Tibial artery (tissue), 4 donors: ENCODE data around the gene TICAM2.

ENCODE experiments used
- DNase-seq, 2 donors: peaks; one replicate each; pipeline ENCODE4 v3.0.0-alpha.2; 2019
- H3K27ac ChIP-seq, 2 donors: fragments of 200-600 bp; sonication (generic) in 1 of 2; 1 replicate in 1 of 2; 2 replicates in 1 of 2; pipeline ENCODE4 v1.5.1; 2018 to 2019; ENCODE audit warnings: mild to moderate bottlenecking in 1 of 2
- H3K27me3 ChIP-seq, 2 donors: fragments of 200-600 bp; sonication (generic) in 1 of 2; one replicate each; pipeline versions ENCODE4 v1.5.1 to v1.6.0; 2016 to 2019
- H3K36me3 ChIP-seq, 3 donors: fragments of 200-600 bp; sonication (generic) in 2 of 3; one replicate each; pipeline ENCODE4 v1.5.1; 2016 to 2019; ENCODE audit warnings: mild to moderate bottlenecking in 2 of 3
- H3K4me1 ChIP-seq, 4 donors: fragments of 200-600 bp; sonication (generic) in 2 of 4; 1 replicate in 3 of 4; 2 replicates in 1 of 4; pipeline ENCODE4 v1.5.1; 2016 to 2019
- H3K4me3 ChIP-seq, 2 donors: fragments of 200-600 bp; sonication (generic) in 1 of 2; 1 replicate in 1 of 2; 2 replicates in 1 of 2; pipeline ENCODE4 v1.5.1; 2018 to 2019; ENCODE audit warnings: mild to moderate bottlenecking in 2 of 2
- H3K9me3 ChIP-seq, 3 donors: fragments of 200-600 bp; sonication (generic) in 1 of 3; one replicate each; pipeline ENCODE4 v1.5.1; 2016 to 2019
- CTCF ChIP-seq, 2 experiments: fragments of 200-600 bp in 1 of 2; fragments of 450-650 bp in 1 of 2; IDR thresholded peaks; one replicate each; pipeline ENCODE4 v1.5.1; 2017 to 2019; ENCODE audit warnings: antibody characterized with exemption in 2 of 2, mild to moderate bottlenecking in 1 of 2, moderate library complexity in 1 of 2
- intact Hi-C: fragments of 100-400 bp; cut with DNase I; formaldehyde crosslinking; loops from one replicate; pipeline ENCODE4 v1.15.0; 2023; ENCODE audit warnings: low total_unique reads

TICAM2 gene

GRCh38 chr5:115578657-115579056 lies 23.6 kb downstream of the TICAM2 start:
- intact Hi-C loops, result no loop called here

DNA sequence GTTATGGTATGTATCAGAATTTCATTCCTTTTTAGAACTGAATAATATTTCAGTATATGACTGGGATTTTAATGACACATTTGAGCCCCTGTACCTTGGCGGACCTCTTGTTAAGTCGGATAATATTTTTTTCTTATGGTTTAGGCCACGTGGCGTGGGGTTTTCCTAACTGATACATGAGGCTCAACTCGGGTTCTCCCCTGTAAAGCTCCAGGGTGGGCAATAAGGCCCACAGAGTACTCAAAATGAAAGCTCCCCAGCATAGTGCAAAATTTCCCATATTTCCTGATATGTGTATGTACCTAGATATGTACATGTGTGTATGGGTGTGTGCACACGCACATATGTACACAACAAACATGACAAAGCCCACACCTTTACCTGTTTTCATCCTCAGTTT lies 24.5 kb downstream of the TICAM2 start:
- no peak for DNase-seq
- Histone ChIP-seq H3K27ac (no peak overlapping the region), H3K4me1 (no peaks in the 10 kb centered on the region), H3K4me3 (no peak overlapping the region), H3K36me3 (peaks cover 0 to 4% (median 4%) of the 10 kb centered on the region in 3 donors), H3K27me3 (no peaks in the 10 kb centered on the region), H3K9me3 (no peaks in the 10 kb centered on the region)
- intact Hi-C loops, result no loop called here
- TF ChIP-seq CTCF (IDR thresholded peaks at IDR 0.05), result no peak

More at GRCh38 chr5:115578657-115579056, 23.6 kb downstream of the TICAM2 start:
- H3K27ac ChIP-seq, result no peak overlapping the region
- H3K4me3 ChIP-seq, result no peak overlapping the region
- no peaks in the 10 kb centered on the region for H3K9me3 ChIP-seq
- TF ChIP-seq CTCF (IDR thresholded peaks at IDR 0.05), result no peak
- no peaks in the 10 kb centered on the region for H3K4me1 ChIP-seq
- H3K27me3 ChIP-seq, result no peaks in the 10 kb centered on the region
- no peak for DNase-seq
- peaks cover 0 to 4% (median 4%) of the 10 kb centered on the region in 3 donors for H3K36me3 ChIP-seq

- H3K27me3 ChIP-seq, result no peaks in the 10 kb centered on the region
- intact Hi-C loops, result no loop called here
- peaks cover 0 to 4% (median 4%) of the 10 kb centered on the region in 3 donors for H3K36me3 ChIP-seq
- H3K27ac ChIP-seq, result no peak overlapping the region
- H3K4me1 ChIP-seq, result no peaks in the 10 kb centered on the region
- DNase-seq, result no peak
- no peak for TF ChIP-seq CTCF (IDR thresholded peaks at IDR 0.05)
- H3K9me3 ChIP-seq, result no peaks in the 10 kb centered on the region
- H3K4me3 ChIP-seq, result no peak overlapping the region
Observed at GRCh38 chr5:115577329-115577728, 24.9 kb downstream of the TICAM2 start.

- intact Hi-C loops, result no loop called here
Observed at GRCh38 chr5:115575167-115576070, 26.9 kb downstream of the TICAM2 start.

DNA sequence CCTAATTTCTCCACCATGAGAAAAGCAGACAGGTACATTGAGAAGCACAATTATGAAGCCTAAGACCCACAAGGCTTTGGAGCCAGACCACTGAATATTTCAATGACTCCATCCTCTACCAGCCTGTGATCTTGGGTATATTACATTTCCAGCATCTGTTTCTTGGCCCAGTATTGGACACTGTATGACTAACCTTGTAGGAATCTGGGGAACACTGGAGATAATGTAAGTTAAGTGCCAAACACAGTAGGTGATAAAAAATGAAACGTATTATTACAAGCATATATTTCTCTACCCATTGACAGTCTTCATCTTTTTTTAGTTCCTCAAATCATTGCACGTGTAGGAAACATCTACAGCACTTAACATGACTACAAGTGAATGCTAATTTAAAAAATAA lies 29.1 kb downstream of the TICAM2 start:
- Histone ChIP-seq H3K36me3 (no peaks in the 10 kb centered on the region), H3K4me1 (no peaks in the 10 kb centered on the region), H3K27ac (no peak overlapping the region), H3K4me3 (no peak overlapping the region), H3K9me3 (no peaks in the 10 kb centered on the region), H3K27me3 (no peaks in the 10 kb centered on the region)
- intact Hi-C loops, result loop anchor here (2.0 kb wide), 1 partner anchor 198 kb away; no protein-coding TSS in a partner anchor
- no peak for DNase-seq
- no peak for TF ChIP-seq CTCF (IDR thresholded peaks at IDR 0.05)

More at GRCh38 chr5:115575167-115576070, 26.9 kb downstream of the TICAM2 start:
- H3K9me3 ChIP-seq, result no peaks in the 10 kb centered on the region
- no peak for TF ChIP-seq CTCF (IDR thresholded peaks at IDR 0.05)
- H3K36me3 ChIP-seq, result peaks cover 0 to 3% (median 0%) of the 10 kb centered on the region in 3 donors
- no peaks in the 10 kb centered on the region for H3K27me3 ChIP-seq
- DNase-seq, result no peak
- no peaks in the 10 kb centered on the region for H3K4me1 ChIP-seq
- H3K4me3 ChIP-seq, result no peak overlapping the region
- H3K27ac ChIP-seq, result no peak overlapping the region
